Adipocyte (in vitro differentiated cells): ENCODE data around the gene SLFN11.
"Not testable (repeated sequence)": the region's sequence is repeated elsewhere in the genome, so short reads cannot be mapped to it uniquely, and the experiment has no call there.

Experiments used
- DNase-seq: peaks from one replicate; pipeline ENCODE4 v3.0.0-alpha.2; 2015; ENCODE audit warnings: low read depth
- H3K27me3 ChIP-seq: replicated peaks from 2 replicates; pipeline ENCODE4 v1.7.0; 2013; ENCODE audit warnings: mild to moderate bottlenecking, low read length, moderate library complexity; ENCODE audit not compliant: control insufficient read depth, insufficient read depth
- H3K36me3 ChIP-seq: 2 replicates; pipeline ENCODE4 v1.7.0; 2013; ENCODE audit warnings: low read length, mild to moderate bottlenecking, moderate library complexity; ENCODE audit not compliant: control insufficient read depth, insufficient read depth, severe bottlenecking
- H3K4me1 ChIP-seq: 2 replicates; pipeline ENCODE4 v1.7.0; 2013; ENCODE audit warnings: mild to moderate bottlenecking, low read length, moderate library complexity; ENCODE audit not compliant: control insufficient read depth, insufficient read depth
- H3K4me3 ChIP-seq: 2 replicates; pipeline ENCODE4 v1.7.0; 2013; ENCODE audit warnings: mild to moderate bottlenecking, low read length, moderate library complexity
- H3K9ac ChIP-seq: 2 replicates; pipeline ENCODE4 v1.7.0; 2013; ENCODE audit warnings: mild to moderate bottlenecking, low read length, moderate library complexity
- H3K9me3 ChIP-seq: 2 replicates; pipeline ENCODE4 v1.7.0; 2013; ENCODE audit warnings: mild to moderate bottlenecking, low read length, moderate library complexity; ENCODE audit not compliant: control insufficient read depth

Gene SLFN11

GRCh38 chr17:35315971-35316370 lies 57.5 kb downstream of the SLFN11 start:
- Histone ChIP-seq H3K27me3 (no peaks in the 10 kb centered on the region), H3K9me3 (no peaks in the 10 kb centered on the region), H3K36me3 (no peaks in the 10 kb centered on the region), H3K4me1 (peaks cover 19% of the 10 kb centered on the region), H3K4me3 (no peak overlapping the region), H3K9ac (no peak overlapping the region)
- no peak for DNase-seq

GRCh38 chr17:35315283-35315682 lies 58.1 kb downstream of the SLFN11 start:
- Histone ChIP-seq H3K4me1 (peaks cover 19% of the 10 kb centered on the region), H3K9ac (no peak overlapping the region), H3K9me3 (no peaks in the 10 kb centered on the region), H3K4me3 (no peak overlapping the region), H3K27me3 (no peaks in the 10 kb centered on the region), H3K36me3 (no peaks in the 10 kb centered on the region)
- DNase-seq = peak; percentile 90

GRCh38 chr17:35314415-35315216 lies 58.8 kb downstream of the SLFN11 start:
- DNase-seq = peak; percentile 15
- H3K4me3 ChIP-seq = no peak overlapping the region
- peaks cover 19% of the 10 kb centered on the region for H3K4me1 ChIP-seq
- H3K36me3 ChIP-seq = no peaks in the 10 kb centered on the region
- no peaks in the 10 kb centered on the region for H3K27me3 ChIP-seq
- no peaks in the 10 kb centered on the region for H3K9me3 ChIP-seq
- no peak overlapping the region for H3K9ac ChIP-seq

- H3K9me3 ChIP-seq = no peaks in the 10 kb centered on the region
- H3K27me3 ChIP-seq = no peaks in the 10 kb centered on the region
- no peak overlapping the region for H3K4me3 ChIP-seq
- no peak for DNase-seq
- no peak overlapping the region for H3K9ac ChIP-seq
- H3K4me1 ChIP-seq = peaks cover 19% of the 10 kb centered on the region
- H3K36me3 ChIP-seq = no peaks in the 10 kb centered on the region
These were observed 59.5 kb downstream of the SLFN11 start for GRCh38 chr17:35313875-35314409.

- no peaks in the 10 kb centered on the region for H3K36me3 ChIP-seq
- peaks cover 19% of the 10 kb centered on the region for H3K4me1 ChIP-seq
- H3K9ac ChIP-seq = peak overlapping the region; percentile 55
- no peaks in the 10 kb centered on the region for H3K9me3 ChIP-seq
- H3K27me3 ChIP-seq = no peaks in the 10 kb centered on the region
- peak; percentile 83 for DNase-seq
- H3K4me3 ChIP-seq = peak overlapping the region; percentile 70
These were observed 60.4 kb downstream of the SLFN11 start for GRCh38 chr17:35312790-35313711.

- no peaks in the 10 kb centered on the region for H3K36me3 ChIP-seq
- no peaks in the 10 kb centered on the region for H3K27me3 ChIP-seq
- DNase-seq = no peak
- H3K9ac ChIP-seq = no peak overlapping the region
- no peaks in the 10 kb centered on the region for H3K9me3 ChIP-seq
- H3K4me1 ChIP-seq = peaks cover 19% of the 10 kb centered on the region
- no peak overlapping the region for H3K4me3 ChIP-seq
These were observed 61.1 kb downstream of the SLFN11 start for GRCh38 chr17:35312346-35312745.

- H3K9me3 ChIP-seq, DNase-seq, H3K4me3 ChIP-seq, H3K9ac ChIP-seq, H3K27me3 ChIP-seq, H3K36me3 ChIP-seq: not testable (repeated sequence)
- peaks cover 12% of the 10 kb centered on the region for H3K4me1 ChIP-seq
These were observed 64.1 kb downstream of the SLFN11 start for GRCh38 chr17:35309345-35309744.
